IMR-90 (cell line): ENCODE data around the gene PLXNB1. TPM values are rescaled to one million over a fixed set of nuclear protein-coding genes. Genes with fewer than 3 reads are reported as not detected.

Experiments
- ATAC-seq: fragments of 200-7000 bp; cut with Tn5 transposase; 2 replicates; pipeline ENCODE4 v1.9.1; 2020; ENCODE audit warnings: low read depth, mild to moderate bottlenecking, moderate library complexity
- BruUV-seq: library from RNA; stranded (reverse); fragments of 400-500 nt; replicated peaks from 2 replicates; lab custom pipeline; 2021; lab: Mats Ljungman, UMichigan
- CTCF ChIA-PET: fragments of 300-600 bp; formaldehyde crosslinking; extraction: SDS; loops from one replicate; lab custom pipeline; 2021; ENCODE audit warnings: antibody characterized with exemption; lab: Yijun Ruan, JAX
- POLR2A ChIA-PET: fragments of 300-600 bp; sonication (Branson Sonifier 250); formaldehyde crosslinking; loops from one replicate; lab custom pipeline; 2022; ENCODE audit warnings: antibody characterized with exemption; ENCODE audit not compliant: unreplicated experiment; lab: Charles Lee
- DNase-seq: peaks from one replicate; pipeline ENCODE4 v3.0.0; 2013
- H2AFZ ChIP-seq: replicated peaks from 2 replicates; pipeline ENCODE3; 2013; ENCODE audit warnings: low read length, mild to moderate bottlenecking; ENCODE audit not compliant: poor library complexity
- H2AK5ac ChIP-seq: 2 replicates; pipeline ENCODE4 v1.6.1; 2013; ENCODE audit warnings: low read depth, low read length, inconsistent platforms
- H2AK9ac ChIP-seq: replicated peaks from 2 replicates; pipeline ENCODE3; 2013; ENCODE audit warnings: mild to moderate bottlenecking, low read depth, low read length, moderate library complexity; ENCODE audit not compliant: poor library complexity
- H2BK120ac ChIP-seq: 2 replicates; pipeline ENCODE4 v1.6.1; 2013; ENCODE audit warnings: low read depth, low read length, inconsistent platforms
- H2BK15ac ChIP-seq: 3 replicates; pipeline ENCODE4 v1.6.1; 2013; ENCODE audit warnings: low read depth, low read length, inconsistent platforms
- H2BK20ac ChIP-seq: 2 replicates; pipeline ENCODE4 v1.6.1; 2013; ENCODE audit warnings: low read depth, mild to moderate bottlenecking, inconsistent platforms, low read length, moderate library complexity
- H2BK5ac ChIP-seq: 2 replicates; pipeline ENCODE4 v1.6.1; 2013; ENCODE audit warnings: mild to moderate bottlenecking, low read depth, low read length, inconsistent platforms; ENCODE audit not compliant: poor library complexity, severe bottlenecking
- H3K14ac ChIP-seq: replicated peaks from 2 replicates; pipeline ENCODE4 v1.6.1; 2013; ENCODE audit warnings: low read depth, low read length, inconsistent platforms
- H3K18ac ChIP-seq: 2 replicates; pipeline ENCODE4 v1.6.1; 2013; ENCODE audit warnings: low read depth, low read length, control low read depth
- H3K23ac ChIP-seq: 2 replicates; pipeline ENCODE4 v1.6.1; 2013; ENCODE audit warnings: low read depth, low read length, inconsistent platforms
- H3K27ac ChIP-seq: 2 replicates; pipeline ENCODE4 v1.5.1; 2013; ENCODE audit warnings: mild to moderate bottlenecking, control low read depth, low read length; ENCODE audit not compliant: insufficient read depth
- H3K27me3 ChIP-seq: 2 replicates; pipeline ENCODE4 v1.6.1; 2013; ENCODE audit warnings: low read length; ENCODE audit not compliant: control insufficient read depth, insufficient read depth
- H3K36me3 ChIP-seq: 2 replicates; pipeline ENCODE4 v1.6.1; 2013; ENCODE audit warnings: low read length, mixed read lengths; ENCODE audit not compliant: control insufficient read depth, insufficient read depth
- H3K4ac ChIP-seq: 2 replicates; pipeline ENCODE4 v1.6.1; 2013; ENCODE audit warnings: low read depth, low read length, inconsistent platforms
- H3K4me1 ChIP-seq: 2 replicates; pipeline ENCODE4 v1.6.1; 2013; ENCODE audit warnings: low read length, mixed read lengths; ENCODE audit not compliant: control insufficient read depth, insufficient read depth
- H3K4me2 ChIP-seq: 2 replicates; pipeline ENCODE4 v1.6.1; 2013; ENCODE audit warnings: low read depth, mild to moderate bottlenecking, control low read depth, low read length, moderate library complexity
- H3K4me3 ChIP-seq: 2 replicates; pipeline ENCODE4 v1.5.1; 2013; ENCODE audit warnings: low read depth, mild to moderate bottlenecking, control low read depth, low read length, moderate library complexity; ENCODE audit not compliant: insufficient read depth
- H3K56ac ChIP-seq: 2 replicates; pipeline ENCODE4 v1.6.1; 2013; ENCODE audit warnings: low read length, inconsistent platforms; ENCODE audit not compliant: insufficient read depth; ENCODE audit errors: extremely low read depth
- H3K79me1 ChIP-seq, 2 experiments: 2 replicates each; pipeline ENCODE4 v1.6.1; 2013; ENCODE audit warnings: low read length in 2 of 2, inconsistent platforms in 1 of 2, low read depth in 1 of 2
- H3K9ac ChIP-seq: 2 replicates; pipeline ENCODE4 v1.6.1; 2013; ENCODE audit warnings: low read depth, low read length, control low read depth
- H3K9me1 ChIP-seq: 2 replicates; pipeline ENCODE4 v1.6.1; 2013; ENCODE audit warnings: low read length, inconsistent platforms; ENCODE audit not compliant: insufficient read depth
- H3K9me3 ChIP-seq: 2 replicates; pipeline ENCODE4 v1.6.1; 2013; ENCODE audit warnings: low read length; ENCODE audit not compliant: control insufficient read depth, insufficient read depth
- H4K20me1 ChIP-seq: 2 replicates; pipeline ENCODE4 v1.6.1; 2013; ENCODE audit warnings: low read length, inconsistent platforms; ENCODE audit not compliant: insufficient read depth
- H4K5ac ChIP-seq: 2 replicates; pipeline ENCODE4 v1.6.1; 2013; ENCODE audit warnings: mild to moderate bottlenecking, low read depth, low read length, control low read depth
- H4K8ac ChIP-seq, 2 experiments: 2 replicates each; pipeline ENCODE4 v1.6.1; 2013; ENCODE audit warnings: low read depth in 2 of 2, low read length in 2 of 2, control low read depth in 1 of 2, inconsistent platforms in 1 of 2
- H4K91ac ChIP-seq: 2 replicates; pipeline ENCODE4 v1.6.1; 2013; ENCODE audit warnings: low read depth, low read length, inconsistent platforms; ENCODE audit not compliant: insufficient read depth
- BHLHE40 ChIP-seq: fragments of 150-350 bp; IDR thresholded peaks from 2 replicates; pipeline ENCODE4 v1.6.1; 2016; ENCODE audit warnings: mild to moderate bottlenecking, low read depth, low read length
- CEBPB ChIP-seq: IDR thresholded peaks from 2 replicates; pipeline ENCODE4 v1.6.1; 2012; ENCODE audit warnings: low read depth, low read length, improper control_type of control experiment
- FOS ChIP-seq: fragments of 150-350 bp; IDR thresholded peaks from 2 replicates; pipeline ENCODE4 v1.6.1; 2016; ENCODE audit warnings: low read depth, low read length
- MXI1 ChIP-seq: IDR thresholded peaks from 2 replicates; pipeline ENCODE4 v1.6.1; 2012; ENCODE audit warnings: low read depth, mild to moderate bottlenecking, low read length, moderate library complexity, borderline replicate concordance
- RFX5 ChIP-seq: IDR thresholded peaks from 2 replicates; pipeline ENCODE4 v1.8.0; 2012; ENCODE audit warnings: low read depth, mild to moderate bottlenecking, low read length, moderate library complexity
- WGBS, 2 experiments: methylation state at CpG; one replicate each; pipeline versions ENCODE4 v1.1.5 to v1.1.7; 2013; ENCODE audit warnings: missing lambda C conversion rate in 2 of 2; ENCODE audit not compliant: insufficient read length in 1 of 2; ENCODE audit errors: extremely low coverage in 2 of 2; 5-methylcytosine and 5-hydroxymethylcytosine counted together
- dilution Hi-C: fragments of 300-500 bp; cut with HindIII; formaldehyde crosslinking; loops from one replicate; pipeline ENCODE4 v1.14.3; 2018; ENCODE audit warnings: low sequenced_read_pairs; ENCODE audit not compliant: unreplicated experiment
- in situ Hi-C: fragments of 300-500 bp; cut with MboI; formaldehyde crosslinking; loops from 3 replicates; pipeline ENCODE4 v1.14.3; 2019; ENCODE audit warnings: low sequenced_read_pairs, inconsistent platforms, mixed read lengths
- intact Hi-C: fragments of 100-400 bp; cut with micrococcal nuclease; formaldehyde crosslinking; loops from 2 replicates; pipeline ENCODE4 v1.10.0; 2022
- polyA plus RNA-seq, 3 experiments: library from polyadenylated mRNA; depleted of rRNA; stranded (reverse); fragments of >200 nt; gene quantifications; 2 replicates each; pipeline ENCODE4 v1.2.3, GENCODE V29; 2012; ENCODE audit warnings: low replicate concordance in 1 of 3
- total RNA-seq: library from RNA; depleted of rRNA; stranded (reverse); fragments of >200 nt; gene quantifications from 2 replicates; pipeline ENCODE4 v1.2.3, GENCODE V29; 2012

PLXNB1 gene
- total and polyA plus RNA-seq, 2 of the 4 experiments (the other 2 are of a cell fraction) = 5.2 to 25.3 TPM

DNA sequence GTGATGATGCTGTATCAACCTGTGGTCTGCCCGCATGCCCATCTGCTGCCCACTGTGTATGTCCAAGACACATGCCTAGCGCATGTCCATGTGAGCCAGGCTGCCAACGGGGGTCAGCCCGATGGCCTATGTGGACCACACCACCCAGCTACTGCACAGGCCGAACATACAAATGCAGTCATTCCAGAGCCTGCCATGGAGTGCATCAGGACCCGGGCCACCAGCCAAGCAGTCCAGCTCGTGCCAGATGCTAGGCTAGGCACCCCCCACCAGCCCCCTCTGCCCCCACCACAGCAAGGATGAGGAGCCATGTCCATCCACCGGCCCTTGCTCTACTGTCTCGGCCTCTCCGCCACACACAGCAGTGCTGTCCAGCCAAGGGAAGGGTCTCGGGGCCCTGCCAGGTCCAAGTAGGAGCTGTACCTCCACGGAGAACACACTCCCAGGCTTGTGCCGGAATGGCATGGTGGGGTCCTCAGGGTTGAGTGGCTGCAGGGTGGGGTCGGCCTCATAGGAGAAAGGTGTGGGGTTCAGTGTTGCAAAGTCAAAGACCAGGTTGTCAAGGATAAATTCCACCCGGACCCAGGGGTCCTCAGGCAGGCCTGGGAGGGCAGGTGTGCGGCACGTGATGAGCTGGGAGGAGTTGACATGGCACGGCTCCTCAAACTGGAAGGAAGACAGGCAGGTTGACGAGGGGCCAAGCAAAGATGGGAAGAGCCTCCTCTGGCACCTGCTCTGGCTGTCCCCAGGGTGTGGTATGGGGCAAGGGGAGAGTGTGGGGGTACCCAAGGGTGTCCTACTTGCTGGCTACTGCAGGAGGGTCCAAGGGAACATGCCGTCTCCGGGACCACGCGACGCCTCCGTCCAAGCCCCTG is 15.3 kb downstream of the PLXNB1 start:
- in situ Hi-C loops (no loop called here), intact Hi-C loops (no loop called here), dilution Hi-C loops (no loop called here)
- Histone ChIP-seq H2AK9ac (no peak overlapping the region), H3K56ac (no peak overlapping the region), H2AFZ (no peak overlapping the region), H4K20me1 (no peaks in the 10 kb centered on the region; the same call in 1 of the 2 replicates), H3K36me3 (peaks cover 71% of the 10 kb centered on the region), H3K4me2 (no peak overlapping the region), H2BK120ac (no peak overlapping the region), H3K27me3 (no peaks in the 10 kb centered on the region), H3K9me1 (no peaks in the 10 kb centered on the region), H2BK15ac (no peak overlapping the region), H2BK5ac (no peak overlapping the region), H3K9me3 (no peaks in the 10 kb centered on the region), H3K23ac (no peak overlapping the region), H3K27ac (no peak overlapping the region), H3K79me1 (no peaks in the 10 kb centered on the region), H4K8ac (no peak overlapping the region), H3K4me3 (no peak overlapping the region), H4K91ac (no peak overlapping the region), H3K4ac (no peak overlapping the region), H3K14ac (no peak overlapping the region), H3K4me1 (no peaks in the 10 kb centered on the region), H2AK5ac (no peak overlapping the region), H4K5ac (no peak overlapping the region), H2BK20ac (no peak overlapping the region), H3K9ac (no peak overlapping the region), H3K18ac (no peak overlapping the region)
- no TSS peak for BruUV-seq
- TF ChIP-seq CEBPB (no peak), RFX5 (no peak), BHLHE40 (no peak), FOS (no peak), MXI1 (no peak)
- ATAC-seq = no peak
- ChIA-PET CTCF (interaction anchor here (1.1 to 1.3 kb wide), 2 partner anchors 14 to 22 kb away, joined by 3 to 4 read pairs; no protein-coding TSS in a partner anchor), POLR2A (interaction anchor here (0.5 kb wide), 1 partner anchor 10 kb away, joined by 3 read pairs; no protein-coding TSS in a partner anchor)
- DNase-seq = no peak
- 93% methylated on average over 16 of the region's 25 CpGs; no CpG with 5 or more reads in 1 of the 2 experiments for WGBS, 2 experiments
